HepG2 (cell line): Measurements from ENCODE around the gene BMF. TPM values are rescaled to one million over a fixed set of nuclear protein-coding genes. Genes with fewer than 3 reads are reported as not detected.

Experiments used
- ATAC-seq: fragments of 200-7000 bp; cut with Tn5 transposase; 3 replicates; pipeline ENCODE4 v1.9.1; 2020; ENCODE audit warnings: mild to moderate bottlenecking, moderate library complexity
- BruUV-seq: library from RNA; stranded (reverse); fragments of 400-500 nt; replicated peaks from 2 replicates; lab custom pipeline; 2021; lab: Mats Ljungman, UMichigan
- CTCF ChIA-PET: fragments of 300-600 bp; formaldehyde crosslinking; extraction: SDS; loops from one replicate; lab custom pipeline; 2021; ENCODE audit warnings: low total read pairs, inconsistent platforms, low intra/inter-chr PET ratio; lab: Yijun Ruan, JAX
- POLR2A ChIA-PET: fragments of 350-600 bp; sonication (Branson Sonifier 250); formaldehyde crosslinking; loops from one replicate; lab custom pipeline; 2020; ENCODE audit warnings: antibody characterized with exemption, inconsistent platforms; lab: Yijun Ruan, JAX
- DNase-seq: peaks from one replicate; pipeline ENCODE4 v3.0.0-alpha.2; 2015; ENCODE audit warnings: low spot score
- FAIRE-seq: peaks from 3 replicates; lab custom pipeline; 2011; peaks lifted over from hg19 to GRCh38; lab: Jason Lieb, UNC
- H2AFZ ChIP-seq: one replicate; pipeline ENCODE4 v1.6.1; 2011; ENCODE audit warnings: low read length, inconsistent platforms
- H3K27ac ChIP-seq: fragments of 300-600 bp; 3 replicates; pipeline ENCODE4 v1.8.0; 2011; ENCODE audit warnings: mixed run types, mild to moderate bottlenecking, mixed read lengths, low read length, inconsistent platforms; ENCODE audit not compliant: insufficient read depth; ENCODE audit errors: extremely low read length
- H3K27me3 ChIP-seq, 2 experiments: fragments of 200-600 bp in 1 of 2; 2 replicates in 1 of 2; 3 replicates in 1 of 2; pipeline versions ENCODE4 v1.6.0 to v1.8.0; 2011; ENCODE audit warnings: low read length in 2 of 2, mild to moderate bottlenecking in 2 of 2, moderate library complexity in 2 of 2, inconsistent platforms in 1 of 2; ENCODE audit not compliant: insufficient read depth in 2 of 2, control insufficient read depth in 1 of 2
- H3K36me3 ChIP-seq, 2 experiments: fragments of 200-600 bp in 1 of 2; replicated peaks in 1 of 2; 2 replicates in 1 of 2; 3 replicates in 1 of 2; pipeline versions ENCODE4 v1.5.1 to v1.8.0; 2011; ENCODE audit warnings: low read length in 2 of 2, inconsistent platforms in 1 of 2; ENCODE audit not compliant: insufficient read depth in 2 of 2, control insufficient read depth in 1 of 2
- H3K4me1 ChIP-seq: 2 replicates; pipeline ENCODE4 v1.5.1; 2012; ENCODE audit warnings: low read length, inconsistent platforms; ENCODE audit not compliant: insufficient read depth
- H3K4me2 ChIP-seq: 2 replicates; pipeline ENCODE4 v1.6.0; 2011; ENCODE audit warnings: low read depth, low read length, inconsistent platforms
- H3K4me3 ChIP-seq, 3 experiments: fragments of 200-600 bp in 1 of 3; sonication (generic), shearing (Covaris generic) in 1 of 3; replicated peaks in 1 of 3; 2 replicates each; pipeline ENCODE4 v1.5.1; 2011 to 2016; ENCODE audit warnings: low read length in 3 of 3, inconsistent platforms in 2 of 3, low read depth in 2 of 3, mild to moderate bottlenecking in 2 of 3, control low read depth in 1 of 3, mixed read lengths in 1 of 3; ENCODE audit not compliant: insufficient read depth in 1 of 3
- H3K79me2 ChIP-seq: one replicate; pipeline ENCODE4 v1.6.1; 2011; ENCODE audit warnings: low read length, inconsistent platforms; ENCODE audit not compliant: insufficient read depth
- H3K9ac ChIP-seq: 2 replicates; pipeline ENCODE4 v1.6.0; 2011; ENCODE audit warnings: mild to moderate bottlenecking, low read depth, low read length, inconsistent platforms; ENCODE audit not compliant: insufficient read depth
- H3K9me3 ChIP-seq: 2 replicates; pipeline ENCODE4 v1.5.1; 2012; ENCODE audit warnings: mild to moderate bottlenecking, low read length
- H4K20me1 ChIP-seq: 2 replicates; pipeline ENCODE4 v1.6.0; 2011; ENCODE audit warnings: inconsistent platforms, mild to moderate bottlenecking, low read length, moderate library complexity; ENCODE audit not compliant: insufficient read depth
- LBX2 ChIP-seq: sonication (generic); formaldehyde crosslinking; IDR thresholded peaks from 2 replicates; pipeline ENCODE4 v1.5.0; 2020; ENCODE audit warnings: missing genetic modification reagents, mild to moderate bottlenecking, borderline replicate concordance
- MAZ ChIP-seq, 2 experiments: sonication (generic) in 1 of 2; formaldehyde crosslinking in 1 of 2; IDR thresholded peaks; 2 replicates each; pipeline versions ENCODE4 v1.5.0 to v1.6.1; 2012 to 2020; ENCODE audit warnings: low read depth in 2 of 2, mild to moderate bottlenecking in 2 of 2, borderline replicate concordance in 1 of 2, improper control_type of control experiment in 1 of 2, low read length in 1 of 2, missing genetic modification reagents in 1 of 2, moderate library complexity in 1 of 2
- PHF8 ChIP-seq: sonication (generic); formaldehyde crosslinking; IDR thresholded peaks from 2 replicates; pipeline ENCODE4 v1.5.0; 2020; ENCODE audit warnings: missing genetic modification reagents
- TP53 ChIP-seq: sonication (generic); formaldehyde crosslinking; conservative IDR thresholded peaks from 2 replicates; pipeline ENCODE4 v1.4.0; 2020; ENCODE audit warnings: missing genetic modification reagents
- ZNF660 ChIP-seq: sonication (generic); formaldehyde crosslinking; IDR thresholded peaks from 2 replicates; pipeline ENCODE4 v1.5.1; 2020; ENCODE audit warnings: mild to moderate bottlenecking, low read depth, missing genetic modification reagents, borderline replicate concordance
- WGBS: methylation state at CpG from one replicate; pipeline ENCODE4 v1.1.6; 2017; ENCODE audit warnings: low lambda C conversion rate; 5-methylcytosine and 5-hydroxymethylcytosine counted together
- in situ Hi-C: cut with HindIII; loops from 2 replicates; pipeline ENCODE4 v1.10.0; 2017; ENCODE audit warnings: low pct_unique_long_range_greater_than_20kb; ENCODE audit not compliant: extremely low pct_ligation_motif_present
- intact Hi-C: fragments of 100-400 bp; cut with micrococcal nuclease; formaldehyde crosslinking; loops from one replicate; pipeline ENCODE4 v1.10.0; 2022; ENCODE audit not compliant: unreplicated experiment
- polyA plus RNA-seq, 8 experiments: library from polyadenylated mRNA; depleted of rRNA in 3 of 8; stranded (reverse) in 7 of 8; unstranded in 1 of 8; fragments of >200 nt; fragmentation: Illumina TruSeq in 4 of 8; extraction: Trizol in 4 of 8; gene quantifications; 2 replicates each; pipeline versions ENCODE4 v1.2.1 to v1.2.3, GENCODE V29; 2011 to 2016; ENCODE audit warnings: low read depth in 4 of 8, missing spikeins in 1 of 8, mixed read lengths in 1 of 8; ENCODE audit not compliant: insufficient read depth in 1 of 8
- total RNA-seq, 5 experiments: library from RNA; depleted of rRNA; stranded (reverse); fragments of >200 nt; fragmentation: Illumina TruSeq; extraction: Trizol; gene quantifications; 2 replicates each; pipeline ENCODE4 v1.2.3, GENCODE V29; 2016; ENCODE audit warnings: low read depth in 1 of 5
- TF ChIP-seq, protein P1 (sequence below): sonication (generic); formaldehyde crosslinking; IDR thresholded peaks from 2 replicates; pipeline ENCODE4 v1.5.1; 2020; ENCODE audit warnings: mild to moderate bottlenecking, missing genetic modification reagents, moderate library complexity

Gene BMF
- total and polyA plus RNA-seq, 2 of the 13 experiments (the other 11 are each of a cell fraction or from before 2014, with no cell fraction given), result 8.7 to 15.9 TPM

GRCh38 chr15:40087991-40088928 lies 20.4 kb downstream of the BMF start (continued):
- TF ChIP-seq MAZ (IDR thresholded peaks at IDR 0.05; ENCODE audit: borderline replicate concordance, low read depth, low read length), result peak; percentile 88
- TF ChIP-seq MAZ (CRISPR knock-in tag; IDR thresholded peaks at IDR 0.05; ENCODE audit: low read depth), result peak; percentile 65; the same call in 1 of the 2 replicates
- TF ChIP-seq, all 625 proteins: peak for 257

- no TSS peak for BruUV-seq
- H3K4me1 ChIP-seq, result peaks cover 84% of the 10 kb centered on the region
- ChIA-PET CTCF (no interaction called here), POLR2A (interaction anchor here (1.1 to 15.1 kb wide), 8 partner anchors 9 to 85 kb away, joined by 3 to 371 read pairs (median 8); partner anchors contain the start of gene BMF)
- ATAC-seq, result no peak
- H4K20me1 ChIP-seq, result no peaks in the 10 kb centered on the region
- no peaks in the 10 kb centered on the region for H3K79me2 ChIP-seq
- H3K9ac ChIP-seq, result peak overlapping the region; percentile 24; the same call in 1 of the 2 replicates
- H3K9me3 ChIP-seq, result no peaks in the 10 kb centered on the region
- TF ChIP-seq ZNF660 (no peak), PHF8 (CRISPR knock-in tag) (no peak), LBX2 (no peak), TP53 (CRISPR knock-in tag) (no peak)
- TF ChIP-seq, protein P1, sequence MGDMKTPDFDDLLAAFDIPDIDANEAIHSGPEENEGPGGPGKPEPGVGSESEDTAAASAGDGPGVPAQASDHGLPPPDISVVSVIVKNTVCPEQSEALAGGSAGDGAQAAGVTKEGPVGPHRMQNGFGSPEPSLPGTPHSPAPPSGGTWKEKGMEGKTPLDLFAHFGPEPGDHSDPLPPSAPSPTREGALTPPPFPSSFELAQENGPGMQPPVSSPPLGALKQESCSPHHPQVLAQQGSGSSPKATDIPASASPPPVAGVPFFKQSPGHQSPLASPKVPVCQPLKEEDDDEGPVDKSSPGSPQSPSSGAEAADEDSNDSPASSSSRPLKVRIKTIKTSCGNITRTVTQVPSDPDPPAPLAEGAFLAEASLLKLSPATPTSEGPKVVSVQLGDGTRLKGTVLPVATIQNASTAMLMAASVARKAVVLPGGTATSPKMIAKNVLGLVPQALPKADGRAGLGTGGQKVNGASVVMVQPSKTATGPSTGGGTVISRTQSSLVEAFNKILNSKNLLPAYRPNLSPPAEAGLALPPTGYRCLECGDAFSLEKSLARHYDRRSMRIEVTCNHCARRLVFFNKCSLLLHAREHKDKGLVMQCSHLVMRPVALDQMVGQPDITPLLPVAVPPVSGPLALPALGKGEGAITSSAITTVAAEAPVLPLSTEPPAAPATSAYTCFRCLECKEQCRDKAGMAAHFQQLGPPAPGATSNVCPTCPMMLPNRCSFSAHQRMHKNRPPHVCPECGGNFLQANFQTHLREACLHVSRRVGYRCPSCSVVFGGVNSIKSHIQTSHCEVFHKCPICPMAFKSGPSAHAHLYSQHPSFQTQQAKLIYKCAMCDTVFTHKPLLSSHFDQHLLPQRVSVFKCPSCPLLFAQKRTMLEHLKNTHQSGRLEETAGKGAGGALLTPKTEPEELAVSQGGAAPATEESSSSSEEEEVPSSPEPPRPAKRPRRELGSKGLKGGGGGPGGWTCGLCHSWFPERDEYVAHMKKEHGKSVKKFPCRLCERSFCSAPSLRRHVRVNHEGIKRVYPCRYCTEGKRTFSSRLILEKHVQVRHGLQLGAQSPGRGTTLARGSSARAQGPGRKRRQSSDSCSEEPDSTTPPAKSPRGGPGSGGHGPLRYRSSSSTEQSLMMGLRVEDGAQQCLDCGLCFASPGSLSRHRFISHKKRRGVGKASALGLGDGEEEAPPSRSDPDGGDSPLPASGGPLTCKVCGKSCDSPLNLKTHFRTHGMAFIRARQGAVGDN, result no peak
- H3K27me3 ChIP-seq, result no peaks in the 10 kb centered on the region
- no peak overlapping the region for H2AFZ ChIP-seq
- H3K36me3 ChIP-seq, result peaks cover 0 to 9% of the 10 kb centered on the region in 2 experiments; a peak in 2 of 5 replicates
- FAIRE-seq, result no peak
- H3K4me3 ChIP-seq, result no peak overlapping the region
- H3K27ac ChIP-seq, result peak overlapping the region; percentile 78
- DNase-seq, result no peak
- intact Hi-C loops, result no loop called here
- H3K4me2 ChIP-seq, result peak overlapping the region; percentile 18; the same call in 1 of the 2 replicates
- in situ Hi-C loops, result no loop called here
- 59% methylated on average over 12 of the region's 14 CpGs for WGBS
These were observed 21.4 kb downstream of the BMF start for GRCh38 chr15:40087068-40087810.
